ENCODE results near the gene LRMDA. TPM values are rescaled to one million over a fixed set of nuclear protein-coding genes. Genes with fewer than 3 reads are reported as not detected.

LRMDA gene
- polyA plus RNA-seq, 2 of the 4 experiments (the other 2 are of a cell fraction): 4.6 to 5.2 TPM

DNA sequence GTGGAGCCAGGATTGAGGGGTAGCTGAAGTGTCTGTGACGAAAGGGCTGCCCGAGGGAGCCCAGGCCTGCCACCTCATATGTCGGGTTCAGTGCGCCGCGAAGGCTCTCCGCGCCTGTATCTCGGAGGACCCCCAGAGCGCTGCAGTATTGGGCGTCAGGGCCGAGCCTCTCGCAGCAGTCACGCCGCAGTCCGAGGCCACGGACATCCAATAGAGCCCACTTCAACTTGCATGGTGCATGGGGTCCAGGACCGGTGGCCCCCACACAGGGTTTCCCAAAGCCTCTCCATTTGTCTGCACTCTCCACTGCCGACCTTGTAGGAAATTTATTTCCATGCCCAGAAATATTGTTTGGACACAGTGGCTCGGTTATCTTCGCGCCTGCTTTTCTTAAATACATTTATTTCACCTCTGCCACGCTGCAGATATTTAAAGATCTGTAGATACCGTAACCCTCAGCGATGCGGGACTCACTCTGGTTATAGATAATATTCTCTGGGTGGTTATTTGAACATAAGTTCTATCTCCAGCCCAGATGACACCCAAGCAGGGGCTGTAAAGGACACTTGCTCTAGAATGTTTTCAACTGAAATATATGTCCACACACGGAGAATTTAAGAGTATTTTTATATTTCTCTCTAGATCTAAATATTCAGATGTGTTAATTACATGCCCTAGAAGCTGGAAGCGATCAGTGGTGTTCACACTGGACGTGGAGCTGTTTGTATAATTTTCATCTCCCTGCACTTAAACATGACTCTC is 24.8 kb upstream of the LRMDA start:
- Histone ChIP-seq H3K4me3 (no peak overlapping the region), H3K9me3 (no peaks in the 10 kb centered on the region), H3K4me2 (no peak overlapping the region), H3K4me1 (peaks cover 9% of the 10 kb centered on the region), H3K27ac (no peak overlapping the region)
- ChIA-PET CTCF (interaction anchor here (1.5 kb wide), 1 partner anchor 11 kb away, joined by 4 read pairs; no protein-coding TSS in a partner anchor), POLR2A (no interaction called here)
- no peak for DNase-seq (ENCODE audit: low read depth in 1 of 2, low spot score in 1 of 2)
- FAIRE-seq: no peak
- TF ChIP-seq BHLHE40 (IDR thresholded peaks at IDR 0.05; ENCODE audit: low read depth, low read length) (no peak), ESRRA (IDR thresholded peaks at IDR 0.05; ENCODE audit: borderline replicate concordance, low read length) (no peak), RNF2 (IDR thresholded peaks at IDR 0.05; ENCODE audit: borderline replicate concordance, low read depth) (no peak), CBX8 (IDR thresholded peaks at IDR 0.05) (no peak), FOSB (CRISPR knock-in tag; IDR thresholded peaks at IDR 0.05) (no peak)
- TF ChIP-seq, protein P1, sequence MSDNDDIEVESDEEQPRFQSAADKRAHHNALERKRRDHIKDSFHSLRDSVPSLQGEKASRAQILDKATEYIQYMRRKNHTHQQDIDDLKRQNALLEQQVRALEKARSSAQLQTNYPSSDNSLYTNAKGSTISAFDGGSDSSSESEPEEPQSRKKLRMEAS (IDR thresholded peaks at IDR 0.05): no peak
- no peak for ATAC-seq
- WGBS (ENCODE audit: missing lambda C conversion rate): 95% methylated on average over 29 of the region's 29 CpGs

DNA sequence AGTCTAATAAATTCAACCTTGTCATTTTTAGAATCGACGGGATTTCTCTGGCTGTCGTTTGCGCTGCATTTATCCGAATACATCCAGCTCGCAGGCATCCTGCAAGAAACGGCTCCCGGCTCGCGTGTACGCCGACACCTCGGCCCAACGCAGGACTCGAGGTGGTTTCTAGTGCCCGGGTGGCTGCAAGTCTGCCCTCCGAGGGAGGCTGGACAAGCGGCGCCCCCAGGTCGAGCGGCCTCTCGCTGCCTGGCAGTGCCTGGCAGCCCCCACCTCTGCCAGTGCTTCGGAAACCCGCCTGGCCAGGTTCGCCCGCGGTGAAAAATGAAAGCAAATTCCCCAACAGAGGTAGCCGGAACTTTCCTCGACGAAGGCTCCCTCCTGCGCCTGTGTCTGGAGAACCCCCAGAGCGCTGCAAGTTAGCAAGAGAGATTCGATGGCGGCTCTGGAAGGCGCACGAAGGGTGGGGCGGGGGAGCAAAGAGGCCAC is 24.2 kb upstream of the LRMDA start:
- TF ChIP-seq FOXS1 (CRISPR knock-in tag; IDR thresholded peaks at IDR 0.05) (no peak), HOXA7 (CRISPR knock-in tag; IDR thresholded peaks at IDR 0.05) (no peak), MAZ (IDR thresholded peaks at IDR 0.05; ENCODE audit: borderline replicate concordance, low read depth, low read length) (no peak), SREBF2 (IDR thresholded peaks at IDR 0.05) (no peak), ZC3H11A (IDR thresholded peaks at IDR 0.05) (no peak), EP300 (IDR thresholded peaks at IDR 0.05) (no peak)
- FAIRE-seq (no peak), DNase-seq (ENCODE audit: low read depth in 1 of 2, low spot score in 1 of 2) (no peak), ATAC-seq (no peak)
- 95% methylated on average over 26 of the region's 37 CpGs for WGBS (ENCODE audit: missing lambda C conversion rate)
- H3K4me1 ChIP-seq: peaks cover 9% of the 10 kb centered on the region
- H3K4me3 ChIP-seq: no peak overlapping the region
- no peak overlapping the region; a peak in 1 of 6 replicates for H3K27ac ChIP-seq
- ChIA-PET POLR2A (no interaction called here), CTCF (interaction anchor here (1.5 kb wide), 1 partner anchor 12 kb away, joined by 4 read pairs; no protein-coding TSS in a partner anchor)
- H3K4me2 ChIP-seq: no peak overlapping the region
- no peaks in the 10 kb centered on the region for H3K9me3 ChIP-seq

DNA sequence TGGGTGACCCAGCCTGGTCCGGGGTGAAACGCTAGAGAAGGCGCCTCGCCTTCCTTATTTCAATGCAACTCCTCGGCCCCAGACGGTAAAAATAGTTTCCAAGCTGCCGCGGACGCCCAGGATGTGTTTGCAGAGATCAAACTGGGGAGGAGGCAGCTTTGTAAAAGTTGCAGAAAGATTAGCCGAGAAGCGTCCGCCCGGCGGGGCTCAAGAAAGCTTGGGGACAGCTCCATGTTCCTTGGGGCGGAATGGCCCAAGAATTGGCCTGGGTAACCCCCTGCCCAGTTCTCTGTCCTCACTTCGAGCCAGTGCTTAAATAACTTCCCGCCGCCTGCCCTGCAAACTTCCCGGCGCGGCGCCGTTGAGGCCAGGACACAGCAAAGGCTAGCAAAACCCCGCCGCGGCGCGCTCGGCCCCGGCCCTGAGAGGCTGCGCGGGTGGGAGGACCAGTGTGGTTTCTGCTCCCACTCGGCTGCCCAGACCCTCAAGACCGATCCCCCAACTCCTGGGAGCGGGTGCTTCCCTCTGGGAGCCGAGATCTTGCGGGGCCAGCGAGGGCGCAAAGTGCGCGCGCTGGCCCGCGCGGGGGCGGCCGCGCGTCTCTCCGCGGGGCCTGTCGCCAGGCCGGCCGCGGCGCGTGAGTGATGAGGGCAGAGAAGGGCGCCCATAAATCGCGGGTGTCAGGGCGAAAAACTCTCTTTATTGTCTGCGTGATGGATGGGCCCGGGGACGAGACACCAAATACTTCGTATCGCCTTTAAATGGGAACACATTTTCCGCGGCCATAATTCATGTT is 23.5 kb upstream of the LRMDA start:
- CTCF ChIA-PET: no interaction called here
- peak overlapping the region; percentile 99 for H3K4me2 ChIP-seq
- ATAC-seq (no peak), FAIRE-seq (no peak), DNase-seq (ENCODE audit: low read depth in 1 of 2, low spot score in 1 of 2) (no peak)
- peaks cover 9% of the 10 kb centered on the region for H3K4me1 ChIP-seq
- H3K27ac ChIP-seq: peak overlapping the region; percentile 85 to 98; a peak in 5 of 6 replicates
- TF ChIP-seq RAD21 (conservative IDR thresholded peaks at IDR 0.05 in 1 of 2, IDR thresholded peaks at IDR 0.05 in 1 of 2) (0 out of 5 replicates have a peak, but pooled peaks of 1 of the 2 experiments have one; percentile 37), EHMT2 (IDR thresholded peaks at IDR 0.05; ENCODE audit: low read depth) (no peak)
- TF ChIP-seq, protein P2, sequence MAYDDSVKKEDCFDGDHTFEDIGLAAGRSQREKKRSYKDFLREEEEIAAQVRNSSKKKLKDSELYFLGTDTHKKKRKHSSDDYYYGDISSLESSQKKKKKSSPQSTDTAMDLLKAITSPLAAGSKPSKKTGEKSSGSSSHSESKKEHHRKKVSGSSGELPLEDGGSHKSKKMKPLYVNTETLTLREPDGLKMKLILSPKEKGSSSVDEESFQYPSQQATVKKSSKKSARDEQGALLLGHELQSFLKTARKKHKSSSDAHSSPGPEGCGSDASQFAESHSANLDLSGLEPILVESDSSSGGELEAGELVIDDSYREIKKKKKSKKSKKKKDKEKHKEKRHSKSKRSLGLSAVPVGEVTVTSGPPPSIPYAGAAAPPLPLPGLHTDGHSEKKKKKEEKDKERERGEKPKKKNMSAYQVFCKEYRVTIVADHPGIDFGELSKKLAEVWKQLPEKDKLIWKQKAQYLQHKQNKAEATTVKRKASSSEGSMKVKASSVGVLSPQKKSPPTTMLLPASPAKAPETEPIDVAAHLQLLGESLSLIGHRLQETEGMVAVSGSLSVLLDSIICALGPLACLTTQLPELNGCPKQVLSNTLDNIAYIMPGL (CRISPR knock-in tag; IDR thresholded peaks at IDR 0.05; ENCODE audit: borderline replicate concordance): no peak
- POLR2A ChIA-PET: no interaction called here
- peak overlapping the region; percentile 78 for H3K4me3 ChIP-seq
- H3K9me3 ChIP-seq: no peaks in the 10 kb centered on the region
- 63% methylated on average over 58 of the region's 68 CpGs for WGBS (ENCODE audit: missing lambda C conversion rate)

DNA sequence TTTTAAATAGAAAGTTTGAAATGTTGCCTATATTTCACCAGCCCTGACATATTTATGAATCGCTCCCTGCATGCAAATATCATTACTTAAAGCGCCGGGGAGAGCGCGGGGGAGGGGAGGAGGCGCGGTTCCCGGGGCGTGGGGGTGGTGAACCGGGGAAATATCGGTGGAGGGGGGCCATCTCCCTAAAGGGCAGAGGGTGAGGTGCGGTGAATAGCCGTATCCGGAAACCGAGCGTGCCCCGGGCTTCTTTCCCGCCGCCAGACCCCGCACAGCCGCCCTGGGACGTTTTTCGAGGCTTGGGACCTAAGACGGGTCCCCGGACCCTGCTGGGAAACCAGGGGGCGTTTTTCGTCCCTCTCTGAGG is 22.9 kb upstream of the LRMDA start:
- H3K4me3 ChIP-seq: peak overlapping the region; percentile 78
- DNase-seq (ENCODE audit: low read depth in 1 of 2, low spot score in 1 of 2) (peak in 1 of 2 experiments; percentile 29), FAIRE-seq (no peak), ATAC-seq (peak in 1 of 2 experiments; percentile 16; a peak in 3 of 6 replicates)
- 2% methylated on average over 17 of the region's 27 CpGs for WGBS (ENCODE audit: missing lambda C conversion rate)
- peaks cover 9% of the 10 kb centered on the region for H3K4me1 ChIP-seq
- POLR2A ChIA-PET: interaction anchor here (0.5 to 1.4 kb wide), 3 partner anchors 9 to 516 kb away, joined by 3 to 5 read pairs (median 5); partner anchors contain the start of gene LRMDA
- peak overlapping the region; percentile 85 to 98 for H3K27ac ChIP-seq
- TF ChIP-seq RNF2 (IDR thresholded peaks at IDR 0.05; ENCODE audit: borderline replicate concordance, low read depth) (no peak), FOSL2 (IDR thresholded peaks at IDR 0.05) (no peak), FOSL2 (CRISPR knock-in tag; IDR thresholded peaks at IDR 0.05) (no peak), EHF (CRISPR knock-in tag; IDR thresholded peaks at IDR 0.05) (no peak)
- TF ChIP-seq, protein P3, sequence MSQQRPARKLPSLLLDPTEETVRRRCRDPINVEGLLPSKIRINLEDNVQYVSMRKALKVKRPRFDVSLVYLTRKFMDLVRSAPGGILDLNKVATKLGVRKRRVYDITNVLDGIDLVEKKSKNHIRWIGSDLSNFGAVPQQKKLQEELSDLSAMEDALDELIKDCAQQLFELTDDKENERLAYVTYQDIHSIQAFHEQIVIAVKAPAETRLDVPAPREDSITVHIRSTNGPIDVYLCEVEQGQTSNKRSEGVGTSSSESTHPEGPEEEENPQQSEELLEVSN (IDR thresholded peaks at IDR 0.05; ENCODE audit: borderline replicate concordance, low read depth): peak; percentile 74; the same call in 1 of the 2 replicates
- CTCF ChIA-PET: interaction anchor here (1.4 to 1.6 kb wide), 2 partner anchors 14 to 620 kb away, joined by 3 to 4 read pairs; no protein-coding TSS in a partner anchor
- no peaks in the 10 kb centered on the region for H3K9me3 ChIP-seq
- peak overlapping the region; percentile 99 for H3K4me2 ChIP-seq

Data from A549 (cell line).